CD4-positive, alpha-beta T cell treated with Interleukin-17A for 4 hours (primary cell): ENCODE data around the gene TMC1.
"Not testable (repeated sequence)": the region's sequence is repeated elsewhere in the genome, so short reads cannot be mapped to it uniquely, and the experiment has no call there.

Experiments used
- DNase-seq: peaks from one replicate; pipeline ENCODE4 v3.0.0-alpha.2; 2020; ENCODE audit warnings: mixed read lengths

The TMC1 gene

GRCh38 chr9:72521416-72521815 lies at the start of gene TMC1:
Gene TMC1, plus strand, starts transcription at chr9:72521608. Its CDS starts 127,041 bp downstream, at chr9:72648649.
- DNase-seq = not testable (repeated sequence)

- no peak for DNase-seq
These were observed 47.7 kb upstream of the TMC1 start for GRCh38 chr9:72473474-72474261.

DNA sequence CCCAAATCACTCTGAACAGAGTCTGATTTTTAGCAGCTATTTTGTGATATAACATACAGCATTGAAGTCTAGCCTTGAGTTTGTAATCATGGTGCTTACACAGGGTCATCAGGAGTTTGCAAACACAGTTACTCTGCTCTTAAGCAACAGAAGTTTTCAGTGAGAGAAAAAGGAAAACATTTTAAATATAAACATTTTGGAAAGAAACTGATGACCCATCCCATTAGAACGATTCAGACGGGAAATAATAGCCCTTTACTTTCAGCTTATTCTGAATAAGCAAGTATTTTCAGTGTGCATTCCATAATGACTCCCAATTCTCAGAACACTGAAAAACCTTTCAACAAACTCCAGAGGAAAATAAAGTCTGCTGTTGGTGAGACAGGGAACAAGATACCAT lies 46.7 kb upstream of the TMC1 start:
- no peak for DNase-seq

DNA sequence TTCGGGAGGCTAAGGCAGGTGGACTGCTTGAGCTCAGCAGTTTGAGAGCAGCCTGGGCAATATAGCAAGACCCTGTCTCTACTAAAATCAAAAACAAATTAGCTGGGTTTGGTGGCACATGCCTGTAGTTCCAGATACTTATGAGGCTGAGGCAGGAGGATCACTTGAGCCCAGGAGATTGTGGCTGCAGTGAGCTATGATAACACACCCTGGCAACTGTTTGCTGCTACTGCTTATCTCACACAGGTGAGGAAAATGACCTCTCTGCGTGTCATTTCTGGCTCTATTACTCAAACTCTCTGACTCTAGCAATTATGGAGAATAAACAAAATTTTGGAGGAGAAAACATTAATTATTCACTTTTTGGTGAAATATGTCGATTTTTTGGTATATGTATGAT lies 45.3 kb upstream of the TMC1 start:
- no peak for DNase-seq

DNA sequence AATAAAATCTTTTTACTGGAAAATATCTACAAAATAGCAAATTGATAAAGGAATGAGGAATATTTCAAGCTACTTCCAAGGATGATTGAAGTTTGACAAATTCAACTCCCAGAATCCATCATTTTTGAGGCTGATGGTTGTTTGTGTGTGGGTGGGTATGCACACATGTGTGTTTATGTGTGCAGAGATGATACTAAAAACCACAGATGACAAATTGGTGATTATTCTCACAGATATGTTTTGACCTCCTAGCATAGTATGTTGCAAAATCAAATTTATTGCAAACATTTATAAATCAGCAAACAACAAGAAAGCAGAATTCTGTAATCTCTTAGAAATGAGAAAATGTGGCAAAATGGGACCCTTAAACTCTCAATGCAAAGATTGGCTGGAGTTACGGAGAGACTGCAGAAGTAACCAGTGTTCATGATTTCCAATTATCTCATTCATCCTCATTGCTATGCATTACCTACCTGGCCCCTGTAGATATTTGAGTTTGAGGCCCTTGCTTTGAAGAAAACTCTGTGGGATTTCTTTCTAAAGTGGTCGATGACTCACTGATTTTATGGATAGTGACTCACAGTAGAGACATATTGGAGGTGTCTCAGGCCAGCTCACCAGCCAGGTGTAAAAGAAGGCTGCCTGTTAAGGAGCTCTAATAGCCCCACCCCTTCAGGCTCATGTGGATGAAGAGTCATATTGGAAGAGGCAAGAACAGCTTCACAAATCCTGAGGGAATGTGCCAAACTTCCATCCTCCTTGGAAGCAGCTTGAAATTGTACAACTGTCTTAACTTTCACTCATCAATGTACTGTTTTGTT lies 44.6 kb upstream of the TMC1 start:
- peak; percentile 62 for DNase-seq

- peak; percentile 23 for DNase-seq
These were observed 43.4 kb upstream of the TMC1 start for GRCh38 chr9:72477930-72478518.

GRCh38 chr9:72478966-72479365 lies 42.4 kb upstream of the TMC1 start:
- peak; percentile 21 for DNase-seq

GRCh38 chr9:72480261-72480660 lies 41.1 kb upstream of the TMC1 start:
- not testable (repeated sequence) for DNase-seq

GRCh38 chr9:72480921-72481320 lies 40.5 kb upstream of the TMC1 start:
- no peak for DNase-seq

GRCh38 chr9:72485821-72486593 lies 35.4 kb upstream of the TMC1 start:
- DNase-seq = no peak

DNA sequence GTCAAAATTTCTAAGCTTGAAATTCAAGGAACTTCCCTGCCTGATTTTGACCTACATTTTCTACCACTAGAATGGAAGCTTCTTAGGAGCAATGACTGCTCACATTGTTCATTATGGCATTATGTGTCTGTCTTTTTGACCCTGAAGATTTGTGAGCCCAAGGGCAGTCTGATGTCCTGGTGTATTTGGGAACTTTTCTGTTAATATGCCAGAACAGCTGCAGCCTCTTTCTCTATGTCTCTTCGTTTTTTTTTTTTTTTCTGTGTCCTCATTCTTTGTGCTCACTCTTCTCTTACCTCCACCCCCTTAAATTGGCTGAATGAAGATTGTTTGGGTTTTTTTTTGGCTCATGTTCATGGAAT lies 34.8 kb upstream of the TMC1 start:
- no peak for DNase-seq

DNA sequence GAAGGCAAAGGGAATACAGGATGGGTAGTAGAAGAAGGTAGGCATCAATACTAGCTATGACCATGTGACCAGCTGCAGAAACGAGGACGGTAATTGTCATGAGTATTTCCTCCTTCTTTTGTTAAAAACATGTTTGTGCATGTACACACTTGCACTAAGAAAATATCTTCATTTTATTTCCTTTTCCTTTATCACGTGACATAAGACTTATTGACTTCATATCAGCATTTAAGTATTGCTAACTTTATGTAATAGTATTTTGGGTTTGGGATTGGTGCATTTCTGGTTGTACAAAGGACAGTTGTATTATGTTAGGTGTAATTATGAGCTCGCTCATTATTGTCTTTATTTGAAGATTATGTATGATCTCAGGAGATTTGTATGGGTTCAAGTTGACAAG lies 33.7 kb upstream of the TMC1 start:
- not testable (repeated sequence) for DNase-seq

DNA sequence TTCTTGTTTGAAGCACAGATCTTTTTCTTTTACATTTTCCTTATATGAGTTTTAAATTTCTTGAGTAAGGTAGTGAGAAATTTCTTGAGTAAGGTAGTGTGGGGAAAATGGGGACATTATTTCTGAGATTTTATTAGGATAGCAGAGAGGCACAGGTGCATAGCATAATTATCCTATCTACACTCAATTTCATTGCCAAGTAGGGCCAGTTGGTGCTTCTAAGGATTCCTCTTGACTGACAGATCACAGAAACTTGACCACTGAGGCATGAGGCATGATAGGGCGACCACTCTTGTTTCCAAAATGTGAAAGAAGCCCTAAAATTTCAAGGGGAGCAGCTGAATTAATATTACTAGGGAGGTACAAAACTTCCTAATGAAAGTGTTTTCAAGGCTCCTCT lies 31.4 kb upstream of the TMC1 start:
- DNase-seq = no peak

DNA sequence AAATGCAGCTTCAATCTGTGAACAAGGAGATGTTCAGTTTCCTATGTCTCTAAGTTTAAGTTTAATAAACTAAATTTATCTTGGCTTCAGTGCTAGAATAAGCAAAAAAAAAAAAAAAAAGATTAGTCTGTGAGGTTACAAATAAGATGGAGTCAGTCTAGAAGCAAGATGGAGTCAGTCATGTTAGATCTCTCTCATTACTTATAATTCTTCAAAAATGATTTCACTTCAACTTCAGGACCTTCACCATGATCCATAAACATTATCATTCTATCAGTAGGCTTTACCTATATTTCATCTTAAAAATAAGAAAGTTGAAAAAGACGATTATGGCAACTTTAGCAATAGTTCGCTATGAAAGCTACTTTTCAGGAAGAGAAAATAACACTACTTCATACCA lies 30.2 kb upstream of the TMC1 start:
- DNase-seq = no peak

- DNase-seq = no peak
These were observed 27.4 kb upstream of the TMC1 start for GRCh38 chr9:72494051-72494450.

DNA sequence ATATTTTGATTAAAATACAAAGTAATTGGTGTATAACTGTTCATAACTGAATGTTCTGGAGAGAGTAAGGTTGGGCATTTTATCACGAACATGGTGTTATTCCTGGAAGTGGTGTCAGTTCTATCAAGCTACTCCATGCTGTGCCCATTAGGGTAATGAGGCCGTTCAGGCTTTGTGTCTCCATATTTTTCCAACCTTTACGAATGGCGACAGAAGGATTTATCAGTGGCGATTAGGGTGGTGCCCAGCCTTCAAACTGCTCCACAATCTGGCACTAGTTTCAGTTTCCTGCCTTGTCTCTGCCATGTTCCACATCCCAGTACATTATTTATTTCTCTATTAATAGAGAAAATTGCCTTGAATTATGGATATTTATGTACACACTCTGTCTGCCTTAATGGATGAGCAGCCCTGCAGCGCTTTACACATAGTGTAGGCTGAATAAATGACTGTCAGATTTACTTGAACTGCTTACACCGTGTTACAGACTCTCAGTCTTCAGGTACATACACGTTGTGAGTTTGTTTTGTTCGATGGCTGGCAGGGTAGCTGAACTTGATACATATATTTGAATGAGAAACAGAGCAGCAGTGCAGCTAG lies 23.9 kb upstream of the TMC1 start:
- DNase-seq = no peak

GRCh38 chr9:72506615-72507014 lies 14.8 kb upstream of the TMC1 start:
- DNase-seq = no peak

- no peak for DNase-seq
These were observed 12.4 kb upstream of the TMC1 start for GRCh38 chr9:72509053-72509452.

GRCh38 chr9:72509635-72510034 lies 11.8 kb upstream of the TMC1 start:
- DNase-seq = no peak

DNA sequence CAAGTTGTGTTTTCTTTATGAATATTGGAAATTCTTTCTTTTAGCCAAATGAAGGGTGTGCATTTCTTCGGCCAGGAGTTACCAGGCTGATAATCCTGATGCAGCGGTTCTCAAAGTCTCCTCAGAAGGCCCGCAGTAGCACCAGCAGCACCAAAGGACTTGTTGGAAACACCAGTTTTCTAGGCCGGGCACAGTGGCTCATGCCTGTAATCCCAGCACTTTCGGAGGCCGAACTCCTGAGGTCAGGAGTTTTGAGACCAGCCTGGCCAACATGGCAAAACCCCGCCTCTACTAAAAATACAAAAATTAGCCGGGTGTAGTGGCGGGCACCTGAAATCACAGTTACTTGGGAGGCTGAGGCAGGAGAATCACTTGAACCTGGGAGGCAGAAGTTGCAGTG lies 397 bp upstream of the TMC1 start:
- not testable (repeated sequence) for DNase-seq

DNA sequence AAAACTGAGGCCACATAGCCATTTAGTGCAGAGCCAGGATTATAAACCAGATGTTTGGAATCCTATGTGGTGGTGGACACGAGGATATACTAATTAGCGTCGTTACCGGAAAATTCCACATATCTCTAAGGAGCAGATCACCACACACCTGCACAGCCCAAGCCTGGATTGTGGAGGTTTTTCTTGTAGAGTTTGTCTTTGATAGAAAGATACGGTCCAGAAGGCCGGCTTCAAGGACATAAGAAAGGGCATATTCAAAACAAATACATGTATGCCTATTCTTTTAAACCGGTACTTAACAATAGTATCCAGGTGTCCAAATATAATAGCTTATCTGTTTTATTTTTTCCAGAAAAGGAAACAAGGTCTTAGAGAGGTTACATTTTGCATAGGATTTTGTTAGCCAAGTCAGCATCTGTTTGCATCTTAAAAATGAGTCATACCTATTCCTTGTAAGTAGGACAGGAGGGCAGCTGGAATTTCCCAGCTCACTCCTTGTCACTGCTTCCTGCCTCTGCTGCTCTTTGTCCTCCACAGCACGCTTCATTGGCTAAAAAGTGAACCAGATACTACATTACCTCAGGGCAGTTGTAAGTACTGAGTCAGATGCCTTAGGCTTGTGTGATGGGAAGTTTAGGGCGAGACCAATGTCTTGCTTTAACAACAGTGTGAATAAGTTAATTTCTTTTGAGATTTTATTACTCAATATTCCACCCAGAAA lies 3.6 kb downstream of the TMC1 start:
- DNase-seq = peak; percentile 37
